ENCODE results near the gene MYO15A.
A peak's percentile ranks its signal among the peaks of the same experiment; 100 is the strongest.

MYO15A gene, protein sequence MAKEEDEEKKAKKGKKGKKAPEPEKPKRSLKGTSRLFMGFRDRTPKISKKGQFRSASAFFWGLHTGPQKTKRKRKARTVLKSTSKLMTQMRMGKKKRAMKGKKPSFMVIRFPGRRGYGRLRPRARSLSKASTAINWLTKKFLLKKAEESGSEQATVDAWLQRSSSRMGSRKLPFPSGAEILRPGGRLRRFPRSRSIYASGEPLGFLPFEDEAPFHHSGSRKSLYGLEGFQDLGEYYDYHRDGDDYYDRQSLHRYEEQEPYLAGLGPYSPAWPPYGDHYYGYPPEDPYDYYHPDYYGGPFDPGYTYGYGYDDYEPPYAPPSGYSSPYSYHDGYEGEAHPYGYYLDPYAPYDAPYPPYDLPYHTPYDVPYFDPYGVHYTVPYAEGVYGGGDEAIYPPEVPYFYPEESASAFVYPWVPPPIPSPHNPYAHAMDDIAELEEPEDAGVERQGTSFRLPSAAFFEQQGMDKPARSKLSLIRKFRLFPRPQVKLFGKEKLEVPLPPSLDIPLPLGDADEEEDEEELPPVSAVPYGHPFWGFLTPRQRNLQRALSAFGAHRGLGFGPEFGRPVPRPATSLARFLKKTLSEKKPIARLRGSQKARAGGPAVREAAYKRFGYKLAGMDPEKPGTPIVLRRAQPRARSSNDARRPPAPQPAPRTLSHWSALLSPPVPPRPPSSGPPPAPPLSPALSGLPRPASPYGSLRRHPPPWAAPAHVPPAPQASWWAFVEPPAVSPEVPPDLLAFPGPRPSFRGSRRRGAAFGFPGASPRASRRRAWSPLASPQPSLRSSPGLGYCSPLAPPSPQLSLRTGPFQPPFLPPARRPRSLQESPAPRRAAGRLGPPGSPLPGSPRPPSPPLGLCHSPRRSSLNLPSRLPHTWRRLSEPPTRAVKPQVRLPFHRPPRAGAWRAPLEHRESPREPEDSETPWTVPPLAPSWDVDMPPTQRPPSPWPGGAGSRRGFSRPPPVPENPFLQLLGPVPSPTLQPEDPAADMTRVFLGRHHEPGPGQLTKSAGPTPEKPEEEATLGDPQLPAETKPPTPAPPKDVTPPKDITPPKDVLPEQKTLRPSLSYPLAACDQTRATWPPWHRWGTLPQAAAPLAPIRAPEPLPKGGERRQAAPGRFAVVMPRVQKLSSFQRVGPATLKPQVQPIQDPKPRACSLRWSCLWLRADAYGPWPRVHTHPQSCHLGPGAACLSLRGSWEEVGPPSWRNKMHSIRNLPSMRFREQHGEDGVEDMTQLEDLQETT (N-terminal part only)

DNA sequence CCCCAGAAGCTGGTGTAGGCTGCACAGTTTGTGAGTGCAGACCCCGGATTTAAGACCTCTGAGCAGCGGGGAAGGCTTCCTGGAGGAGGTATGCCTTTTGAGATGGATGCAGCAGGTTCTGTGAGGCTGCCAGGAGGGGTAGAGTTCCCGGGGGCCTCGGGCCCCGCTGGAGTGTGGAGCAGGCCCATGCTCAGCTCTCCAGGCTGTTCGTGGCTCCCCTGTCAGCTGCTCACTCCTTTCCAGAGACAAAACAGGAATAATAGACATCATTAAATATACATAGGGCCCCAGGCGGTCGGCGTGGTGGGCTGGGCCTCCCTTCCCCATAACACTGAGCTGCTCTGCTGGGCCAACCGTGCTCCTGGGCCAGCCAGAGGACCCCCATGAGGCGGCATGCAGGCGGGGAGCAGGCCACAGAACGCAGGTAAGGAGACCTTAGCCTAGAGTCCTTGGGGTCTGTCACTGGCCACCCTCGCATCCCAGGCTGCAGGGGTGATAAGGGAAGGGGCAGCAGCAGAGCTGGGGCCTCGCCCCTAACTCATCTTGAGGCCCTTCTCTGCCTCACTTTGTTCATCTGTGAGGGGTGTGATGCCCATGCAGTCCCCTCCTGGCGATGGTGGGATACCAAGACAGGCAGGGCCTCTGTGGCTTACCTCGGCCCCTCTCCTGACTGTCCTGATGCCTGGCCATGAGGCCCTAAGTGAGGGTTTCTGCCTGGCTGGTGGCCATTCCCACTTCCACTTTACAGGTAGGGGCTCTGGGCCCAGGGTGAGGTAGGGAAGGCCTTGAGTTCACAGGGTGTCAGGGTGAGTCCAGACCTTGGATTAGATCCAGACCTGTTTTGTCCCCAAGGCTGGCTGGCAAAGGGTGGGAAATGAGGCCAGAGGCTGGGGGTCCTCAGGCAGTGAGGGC lies at the start of gene MYO15A:
Gene MYO15A (plus strand): TSS at position 356 of the 912 bp plus-strand sequence. CDS start 10,045 bp downstream, outside the sequence.
- no peak for DNase-seq

DNA sequence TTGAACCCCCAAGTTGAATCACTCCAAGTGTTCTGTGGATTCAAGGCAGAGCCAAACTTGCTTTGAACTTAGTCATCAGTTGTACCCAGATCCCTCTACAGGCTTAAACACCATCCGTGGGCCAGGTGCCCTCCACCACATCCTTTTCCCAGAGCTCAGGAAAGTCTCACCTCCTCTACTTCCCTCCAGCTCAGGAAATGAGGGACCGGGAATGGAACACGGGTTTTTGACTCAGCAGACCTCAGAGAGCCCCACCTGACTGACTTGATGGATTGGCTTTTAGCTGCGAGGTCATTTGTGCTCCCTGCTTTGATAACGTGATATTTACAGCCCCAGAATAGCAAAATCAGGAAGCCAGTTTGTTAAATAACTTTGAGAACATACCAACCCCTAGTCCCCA lies 49.3 kb upstream of the MYO15A start:
- no peak for DNase-seq

DNA sequence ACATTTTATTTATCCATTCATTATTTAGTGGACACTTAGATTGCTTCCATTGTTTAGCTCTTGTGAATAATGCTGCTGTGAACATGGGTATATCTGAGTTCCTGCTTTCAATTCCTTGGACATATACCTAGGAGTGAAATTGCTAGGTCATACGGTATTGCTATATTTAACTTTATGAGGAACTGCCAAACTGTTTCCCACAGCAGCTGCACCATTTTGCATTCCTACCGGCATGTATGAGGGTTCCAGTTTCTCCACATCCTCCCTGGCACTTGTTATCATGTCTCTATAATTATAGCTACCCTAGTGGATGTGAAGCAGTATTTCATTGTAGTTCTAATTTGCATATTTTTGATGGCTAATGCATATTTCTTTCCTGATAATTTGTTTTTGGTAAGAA lies 44.5 kb upstream of the MYO15A start:
- DNase-seq: no peak

DNA sequence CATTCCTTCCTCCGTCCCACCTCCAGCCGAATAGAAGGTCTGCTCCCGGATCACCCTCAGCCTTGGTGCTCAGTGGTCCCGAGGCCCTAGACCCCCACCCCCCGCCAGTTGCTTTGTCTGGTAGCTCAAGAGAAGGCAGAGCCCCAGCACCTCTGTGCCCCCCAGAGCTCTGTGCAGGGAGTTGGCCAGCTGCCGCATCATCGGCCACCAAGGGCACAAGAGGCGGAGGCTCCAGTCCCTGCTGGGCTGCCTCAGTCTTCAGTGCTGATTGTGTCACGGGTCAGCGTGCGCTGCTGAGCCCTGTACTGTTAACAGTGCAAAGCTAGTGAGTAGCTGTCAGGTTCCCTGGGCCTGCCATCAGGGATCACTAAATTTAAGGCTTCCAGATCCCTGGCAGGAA lies 43.0 kb upstream of the MYO15A start:
- no peak for DNase-seq

DNA sequence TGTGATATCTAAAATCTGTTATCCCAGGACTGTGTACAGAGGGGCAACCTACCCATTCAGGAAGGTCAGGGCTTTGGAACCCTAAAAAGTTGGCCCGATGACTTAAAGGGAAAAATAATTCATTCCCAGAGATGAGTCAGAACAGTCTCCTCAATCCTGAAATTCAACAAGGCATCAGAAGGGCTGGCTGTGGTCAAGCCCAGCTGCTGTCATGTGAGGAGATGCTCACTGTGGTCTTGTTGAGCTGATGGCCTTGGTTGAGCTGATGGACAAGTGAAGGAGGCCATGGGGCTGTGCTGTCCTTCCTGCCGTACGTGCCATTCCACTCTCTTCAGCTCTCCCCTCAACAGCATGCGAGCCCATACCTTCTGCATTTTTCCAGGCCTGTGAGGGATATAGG lies 41.7 kb upstream of the MYO15A start:
- DNase-seq: no peak

DNA sequence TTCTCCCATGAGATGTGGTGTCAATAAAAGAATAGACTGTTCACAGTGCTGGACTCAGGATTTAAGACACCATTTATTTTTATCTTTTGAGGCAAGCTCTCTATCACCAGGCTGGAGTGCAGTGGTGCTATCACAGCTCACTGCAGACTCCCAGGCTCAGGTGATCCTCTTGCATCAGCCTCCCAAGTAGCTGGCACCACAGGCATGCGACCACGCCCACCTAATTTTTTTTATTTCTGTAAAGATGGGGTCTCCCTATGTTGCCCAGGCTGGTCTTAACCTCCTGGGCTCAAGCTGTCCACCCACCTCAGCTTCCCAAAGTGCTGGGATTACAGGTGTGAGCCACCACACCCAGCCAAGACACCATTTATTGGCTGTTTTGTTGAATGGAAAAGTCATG lies 39.5 kb upstream of the MYO15A start:
- no peak for DNase-seq

DNA sequence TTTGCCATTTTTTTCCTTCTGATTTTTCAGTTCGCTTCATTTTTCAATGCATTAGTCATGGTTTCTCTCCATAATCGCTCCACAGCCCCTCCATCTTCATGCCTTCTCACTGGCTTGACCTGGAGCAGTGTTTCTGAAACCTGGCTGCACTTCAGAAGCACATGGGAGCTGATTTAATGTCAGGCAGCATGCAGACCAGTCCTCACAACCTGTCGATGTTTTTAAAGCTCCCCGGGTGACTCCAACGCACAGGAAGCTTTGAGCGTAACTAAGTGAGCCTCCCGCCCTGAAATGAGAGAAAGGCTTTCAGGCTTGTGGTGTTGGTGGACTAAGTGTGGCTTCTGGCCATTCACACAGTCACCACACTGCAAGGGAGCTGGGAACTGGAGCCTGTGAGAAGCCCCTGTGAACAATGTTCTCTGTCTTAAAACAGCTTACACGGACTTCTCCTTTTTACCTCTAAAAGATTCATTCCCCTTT lies 37.7 kb upstream of the MYO15A start:
- DNase-seq: no peak

DNA sequence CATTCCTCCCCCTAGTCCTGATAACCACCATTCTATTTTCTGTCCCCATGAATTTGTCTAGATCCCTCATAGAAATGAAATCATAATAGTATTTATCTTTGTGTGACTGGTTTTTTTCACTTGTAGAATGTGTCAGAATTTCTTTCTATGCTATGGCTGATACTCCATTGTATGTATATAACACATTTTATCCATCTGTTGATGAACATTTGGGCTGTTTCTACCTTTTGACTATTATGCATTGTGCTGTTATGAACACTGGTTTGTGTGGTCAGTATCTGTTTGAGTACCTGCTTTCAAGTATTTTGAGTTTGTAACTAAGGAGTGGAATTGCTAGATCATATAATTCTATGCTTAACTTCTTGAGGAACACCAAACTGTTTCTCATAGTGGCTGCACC lies 36.8 kb upstream of the MYO15A start:
- DNase-seq: no peak

DNA sequence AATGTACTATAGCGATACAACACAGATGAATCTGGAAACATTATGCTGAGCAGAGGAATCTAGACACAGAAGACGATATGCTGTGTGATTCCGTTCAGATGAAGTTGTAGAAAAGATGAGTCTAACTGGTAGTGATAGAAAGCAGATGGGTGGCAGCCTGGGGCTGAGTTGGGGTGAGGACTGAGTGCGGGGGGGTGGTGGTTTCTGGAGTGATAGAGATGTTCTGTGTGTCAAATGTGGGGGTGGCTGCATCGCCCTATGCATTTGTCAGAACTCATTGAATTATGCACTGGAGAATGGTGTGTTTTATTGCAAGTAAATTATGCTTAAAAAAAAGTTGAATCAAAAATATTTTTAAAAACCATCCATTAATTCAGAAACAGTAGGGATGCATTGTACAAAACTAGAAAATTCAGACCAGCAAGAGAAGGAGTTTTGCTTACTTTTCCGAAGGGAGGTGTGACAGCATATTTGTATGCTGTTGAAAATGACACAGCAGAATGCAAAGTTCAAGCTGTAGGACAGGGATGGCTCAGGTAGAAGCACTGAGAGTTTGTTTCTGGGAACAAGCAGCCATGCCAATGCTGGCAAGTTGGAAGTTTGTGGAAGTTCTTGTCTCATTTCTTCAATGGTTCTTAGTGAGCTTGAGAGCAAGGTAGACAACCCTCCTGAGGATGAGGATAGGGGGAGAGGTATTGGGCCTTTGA lies 33.8 kb upstream of the MYO15A start:
- no peak for DNase-seq

DNA sequence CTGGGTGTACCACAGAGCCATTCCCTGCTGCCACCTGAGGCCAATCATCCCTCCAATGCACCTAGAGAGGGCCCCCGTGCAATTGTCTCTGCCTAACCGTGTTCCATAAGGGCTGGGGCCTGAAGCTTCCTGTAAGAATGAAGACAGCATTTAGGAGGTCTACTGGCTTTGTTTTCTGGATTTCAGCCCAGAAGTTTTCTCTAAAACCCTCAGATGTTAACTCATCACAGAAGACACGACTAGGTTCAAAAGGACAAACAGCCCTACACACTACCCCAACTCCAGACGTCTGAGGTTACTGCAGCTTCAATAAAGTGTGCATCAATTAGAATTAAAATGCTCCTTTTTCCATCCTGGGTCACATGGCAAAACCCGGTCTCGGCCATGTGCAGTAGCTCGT lies 31.6 kb upstream of the MYO15A start:
- DNase-seq: no peak

DNA sequence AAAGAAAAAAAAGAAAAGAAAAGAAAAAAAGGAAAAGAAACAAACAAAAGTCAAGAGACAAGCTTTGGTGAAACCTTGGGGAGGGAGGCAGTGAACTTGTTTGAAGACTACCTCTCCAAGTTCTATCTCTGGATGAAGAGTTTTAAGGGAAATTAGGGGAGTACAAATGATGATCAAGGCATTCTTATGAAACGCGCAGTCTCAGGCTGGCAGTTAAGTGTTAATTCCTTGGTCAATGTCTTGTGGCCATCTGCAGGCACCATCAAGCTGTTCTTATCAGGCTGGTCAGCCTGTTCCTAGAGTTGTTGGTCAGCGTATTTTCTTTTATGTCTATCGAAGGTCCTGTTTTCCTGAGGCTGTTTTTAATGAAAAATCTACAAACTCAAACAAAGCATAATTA lies 29.0 kb upstream of the MYO15A start:
- DNase-seq: no peak

DNA sequence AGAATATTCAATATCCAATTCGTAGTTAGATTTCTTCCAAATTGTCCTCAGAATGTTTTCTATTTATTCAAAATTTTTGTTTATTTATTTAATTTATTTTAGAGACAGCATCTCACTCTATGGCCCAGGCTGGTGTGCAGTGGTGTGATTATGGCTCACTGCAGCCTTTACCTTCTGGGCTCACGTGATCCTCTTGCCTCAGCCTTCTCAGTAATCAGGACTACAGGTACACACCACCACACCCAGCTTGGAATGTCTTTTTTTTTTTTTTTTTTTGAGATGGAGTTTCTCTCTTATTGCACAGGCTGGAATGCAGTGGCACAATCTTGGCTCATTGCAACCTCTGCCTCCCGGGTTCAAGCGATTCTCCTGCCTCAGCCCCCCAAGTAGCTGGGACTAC lies 24.3 kb upstream of the MYO15A start:
- no peak for DNase-seq

DNA sequence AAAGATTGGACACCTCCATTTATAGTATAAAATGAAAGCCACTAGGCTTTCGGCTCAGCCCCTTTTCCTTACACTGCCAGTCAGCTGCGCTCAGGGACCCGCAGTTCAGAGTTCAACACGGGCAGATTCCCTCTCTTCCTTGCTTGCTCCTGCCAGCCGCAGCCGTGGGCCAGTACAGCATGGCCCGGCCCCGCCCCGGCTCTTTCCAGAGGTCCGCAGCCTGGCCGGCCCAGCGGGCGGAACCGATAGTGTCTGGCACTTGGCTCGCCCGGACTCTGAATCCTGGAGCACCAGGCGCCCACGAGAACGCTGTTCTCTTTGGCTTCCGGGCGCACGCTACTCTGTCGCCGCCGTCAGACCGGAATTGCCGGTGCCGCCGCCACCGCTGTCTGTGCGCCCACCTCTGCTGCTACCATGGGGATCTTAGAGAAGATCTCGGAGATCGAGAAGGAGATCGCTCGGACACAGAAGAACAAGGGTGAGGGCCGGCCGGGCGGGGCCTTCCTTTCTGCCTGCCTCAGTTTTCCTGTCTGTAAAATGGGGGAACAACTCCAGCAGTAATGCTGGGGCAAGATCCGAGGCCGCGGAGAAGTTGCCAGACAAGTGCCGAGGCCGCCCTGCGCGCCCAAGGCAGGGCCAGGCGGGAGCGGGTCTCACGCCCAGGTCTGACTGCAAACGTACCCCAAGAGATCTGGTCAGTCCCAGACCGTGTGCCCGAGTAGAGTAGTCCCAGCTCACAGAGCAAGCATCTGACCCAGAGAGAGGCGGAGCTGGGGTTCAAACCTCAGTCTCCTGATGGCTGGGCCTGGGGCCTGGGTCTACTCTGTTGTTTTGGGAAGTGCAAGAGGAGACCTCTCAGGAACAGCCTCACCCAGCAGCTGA lies 20.7 kb upstream of the MYO15A start, which contains the start of gene DRG2:
Gene DRG2 (plus strand): TSS at position 339 of the 882 bp plus-strand sequence. CDS start 76 bp downstream, at position 415.
- DNase-seq: peak; percentile 81 to 87

DNA sequence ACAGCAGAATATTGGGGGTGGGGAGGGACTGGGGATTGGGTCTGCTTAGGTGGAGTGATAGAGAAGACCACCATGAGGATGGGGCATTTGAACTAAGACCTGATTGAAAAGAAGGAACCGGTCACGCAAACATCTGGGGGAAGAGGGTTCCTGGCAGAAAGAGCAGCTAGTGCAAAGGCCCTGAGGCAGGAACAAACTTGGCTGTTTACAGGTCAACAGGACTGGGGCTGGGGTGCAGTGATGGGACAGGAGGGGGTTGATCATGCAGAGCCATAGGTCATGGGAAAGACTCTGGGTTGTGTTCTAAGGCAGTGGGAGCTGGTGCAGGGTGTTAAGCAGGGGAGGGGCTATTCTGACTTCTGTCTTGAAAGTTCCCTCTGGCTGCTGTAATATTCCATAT lies 18.9 kb upstream of the MYO15A start:
- no peak for DNase-seq

DNA sequence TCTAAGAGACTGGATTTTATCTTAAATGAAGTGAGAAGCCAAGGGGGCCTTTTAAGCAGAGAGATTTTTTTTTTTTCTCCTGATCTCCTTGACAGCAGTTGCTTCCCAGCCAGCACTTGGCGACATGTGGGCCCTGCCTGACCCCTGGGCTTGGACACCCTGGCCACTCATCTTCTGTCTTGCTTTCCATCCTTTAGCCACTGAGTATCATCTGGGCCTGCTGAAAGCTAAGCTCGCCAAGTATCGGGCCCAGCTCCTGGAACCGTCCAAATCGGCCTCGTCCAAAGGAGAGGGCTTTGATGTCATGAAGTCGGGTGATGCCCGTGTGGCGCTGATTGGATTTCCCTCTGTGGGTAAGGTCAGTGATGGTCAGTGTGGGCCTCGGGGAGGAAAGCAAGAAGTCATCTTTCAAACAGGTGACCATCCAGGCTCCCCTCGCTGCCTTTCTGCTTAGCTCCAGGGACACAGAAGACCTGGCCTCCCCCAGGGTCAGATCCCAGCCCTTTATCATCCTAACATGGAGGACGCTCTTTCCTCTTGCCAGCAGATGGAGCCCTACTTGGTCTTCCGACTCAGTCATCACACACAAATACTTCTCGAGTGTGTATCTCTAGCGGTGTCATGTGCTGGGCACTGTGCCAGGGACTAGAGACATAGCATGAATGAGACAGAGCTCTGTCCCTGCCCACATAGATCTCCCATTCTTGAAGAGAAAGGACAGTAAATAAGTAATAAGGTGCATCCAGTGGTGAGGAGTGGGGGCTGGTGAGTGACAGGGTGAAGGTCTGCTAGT lies 14.7 kb upstream of the MYO15A start:
- DNase-seq: no peak

DNA sequence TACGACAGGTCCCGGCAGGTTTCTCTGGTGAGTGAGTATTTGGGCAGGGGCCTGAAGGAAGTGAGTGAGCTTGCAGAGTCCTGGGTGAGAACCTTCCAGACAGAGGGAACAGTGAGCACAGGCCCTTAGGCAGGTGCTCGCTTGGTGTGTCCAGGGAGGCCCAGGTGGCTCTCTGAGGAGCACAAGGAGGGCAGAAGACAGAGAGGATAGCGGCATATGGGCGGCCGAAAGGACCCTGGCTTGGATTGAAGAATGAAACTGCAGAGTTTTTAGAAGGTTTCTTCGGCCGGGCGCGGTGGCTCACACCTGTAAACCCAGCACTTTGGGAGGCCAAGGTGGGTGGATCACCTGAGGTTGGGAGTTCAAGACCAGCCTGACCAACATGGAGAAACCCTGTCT lies 14.1 kb upstream of the MYO15A start:
- no peak for DNase-seq

DNA sequence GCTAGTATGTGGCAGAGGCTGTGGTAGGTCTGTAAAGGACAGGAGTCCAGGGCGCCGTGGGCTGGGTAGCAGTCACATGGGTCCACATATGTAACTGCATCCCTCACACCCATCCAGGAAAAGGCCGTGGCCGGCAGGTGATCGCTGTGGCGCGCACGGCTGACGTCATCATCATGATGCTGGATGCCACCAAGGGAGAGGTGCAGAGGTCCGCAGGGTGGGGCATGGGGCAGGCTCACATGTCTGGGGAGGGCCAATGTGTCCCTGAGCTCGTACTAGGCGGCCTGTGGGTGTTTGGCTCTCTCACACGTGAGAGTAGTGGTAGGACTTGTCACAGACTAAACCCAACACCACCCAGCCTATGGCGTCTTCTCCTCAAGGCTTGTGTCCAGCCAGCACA lies 9.0 kb upstream of the MYO15A start:
- no peak for DNase-seq

DNA sequence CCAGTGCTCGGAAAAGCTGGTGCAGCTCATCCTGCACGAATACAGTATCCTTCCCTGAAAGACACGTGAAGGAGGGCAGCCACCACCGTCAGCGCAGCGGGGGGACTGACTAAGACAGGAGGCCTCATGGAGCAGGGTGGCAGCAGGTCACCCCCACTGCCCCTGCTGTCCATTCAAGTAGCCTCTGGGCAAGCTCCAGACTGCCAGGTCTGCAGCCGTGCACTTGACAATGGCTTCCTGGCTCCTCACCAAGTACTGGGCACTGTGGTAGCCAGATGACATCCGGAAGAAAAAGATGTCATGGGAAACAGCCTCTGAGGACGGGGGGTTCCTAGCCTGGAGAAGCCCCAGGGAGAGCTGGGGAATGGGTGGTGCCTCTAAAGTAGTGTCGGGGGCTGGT lies 7.9 kb upstream of the MYO15A start:
- no peak for DNase-seq

DNA sequence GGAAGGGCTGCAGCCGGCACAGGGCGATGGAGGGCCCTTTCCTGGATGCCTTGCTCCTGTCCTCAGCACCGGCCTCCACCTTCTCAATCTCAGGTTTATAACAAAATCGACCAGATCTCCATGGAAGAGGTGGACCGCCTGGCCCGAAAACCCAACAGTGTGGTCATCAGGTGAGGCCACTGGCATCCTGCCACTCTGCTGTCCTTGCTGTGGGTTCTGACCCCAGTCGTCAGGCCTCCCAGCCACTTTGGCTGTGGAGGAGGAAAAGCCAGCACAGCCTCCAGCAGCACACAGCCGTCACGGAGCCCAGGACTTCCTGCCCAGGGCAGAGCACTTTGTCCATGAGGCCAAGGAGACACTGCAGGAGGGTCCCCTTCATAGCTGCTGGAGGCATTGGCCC lies 6.7 kb upstream of the MYO15A start:
- DNase-seq: no peak
